Amniotic epithelial cell (primary cell): ENCODE measurements around the gene CDC42BPB.
A peak's percentile ranks its signal among the peaks of the same experiment; 100 is the strongest.

Experiments used
- DNase-seq: peaks from one replicate; pipeline ENCODE4 v3.0.0-alpha.2; 2010; ENCODE audit warnings: low read depth

CDC42BPB gene

GRCh38 chr14:103057372-103058163, at the start of gene CDC42BPB:
TSS of gene CDC42BPB (minus strand) at chr14:103057549. CDS start at chr14:103057173, 376 bp downstream.
- peak; percentile 84 for DNase-seq

- DNase-seq = no peak
Measured at GRCh38 chr14:103105580-103106150, 48.3 kb upstream of the CDC42BPB start.

- DNase-seq = peak; percentile 62
Measured at GRCh38 chr14:103104654-103105452, 47.5 kb upstream of the CDC42BPB start.

- no peak for DNase-seq
Measured at GRCh38 chr14:103104389-103104653, 47.0 kb upstream of the CDC42BPB start.

GRCh38 chr14:103103461-103104388, 46.4 kb upstream of the CDC42BPB start:
- DNase-seq = peak; percentile 48

- DNase-seq = no peak
Measured at GRCh38 chr14:103102689-103103260, 45.4 kb upstream of the CDC42BPB start.

GRCh38 chr14:103101963-103102688, 44.8 kb upstream of the CDC42BPB start:
- DNase-seq = no peak

GRCh38 chr14:103101257-103101962, 44.1 kb upstream of the CDC42BPB start:
- DNase-seq = no peak

GRCh38 chr14:103100281-103101121, 43.2 kb upstream of the CDC42BPB start:
- DNase-seq = no peak

- DNase-seq = no peak
Measured at GRCh38 chr14:103099733-103100280, 42.5 kb upstream of the CDC42BPB start.

GRCh38 chr14:103099081-103099732, 41.9 kb upstream of the CDC42BPB start:
- no peak for DNase-seq

GRCh38 chr14:103097994-103098957, 40.9 kb upstream of the CDC42BPB start:
- no peak for DNase-seq

GRCh38 chr14:103097244-103097993, 40.1 kb upstream of the CDC42BPB start:
- no peak for DNase-seq

GRCh38 chr14:103096387-103096786, 39.0 kb upstream of the CDC42BPB start:
- DNase-seq = no peak

GRCh38 chr14:103095210-103095778, 37.9 kb upstream of the CDC42BPB start:
- no peak for DNase-seq
